ENCODE data around the gene OLFM3.

OLFM3 gene

GRCh38 chr1:101996825-101997465, at the start of gene OLFM3:
TSS of gene OLFM3 (minus strand) at chr1:101996926.
- Mint-ChIP-seq H3K27ac (no peak within 1 kb of the TSS), H3K4me1 (ENCODE audit: low read depth) (no peaks in the 10 kb centered on the region), H3K9me3 (no peaks in the 10 kb centered on the region)

GRCh38 chr1:102045752-102046151, 49.0 kb upstream of the OLFM3 start:
- Mint-ChIP-seq H3K4me3 (no peak overlapping the region), H3K4me1 (ENCODE audit: low read depth) (no peaks in the 10 kb centered on the region), H3K36me3 (ENCODE audit: low read depth) (no peaks in the 10 kb centered on the region), H3K27ac (no peak overlapping the region), H3K9me3 (no peaks in the 10 kb centered on the region), H3K27me3 (no peaks in the 10 kb centered on the region)

More at GRCh38 chr1:101996825-101997465, at the start of gene OLFM3:
- Mint-ChIP-seq H3K27me3 (peaks cover 23% of the 10 kb centered on the region), H3K4me3 (no peak within 1 kb of the TSS), H3K36me3 (ENCODE audit: low read depth) (no peaks in the 10 kb centered on the region)

- Mint-ChIP-seq H3K36me3 (ENCODE audit: low read depth) (no peaks in the 10 kb centered on the region), H3K4me3 (no peak overlapping the region), H3K27me3 (no peaks in the 10 kb centered on the region), H3K9me3 (peaks cover 5% of the 10 kb centered on the region), H3K27ac (no peak overlapping the region), H3K4me1 (ENCODE audit: low read depth) (no peaks in the 10 kb centered on the region)
These were observed 35.8 kb upstream of the OLFM3 start for GRCh38 chr1:102032534-102032933.

GRCh38 chr1:102019530-102019929, 22.8 kb upstream of the OLFM3 start:
- Mint-ChIP-seq H3K4me3 (no peak overlapping the region), H3K36me3 (ENCODE audit: low read depth) (no peaks in the 10 kb centered on the region), H3K27me3 (no peaks in the 10 kb centered on the region), H3K4me1 (ENCODE audit: low read depth) (no peaks in the 10 kb centered on the region), H3K9me3 (peaks cover 8% of the 10 kb centered on the region), H3K27ac (no peak overlapping the region)

- H3K27ac Mint-ChIP-seq = no peak overlapping the region
- no peaks in the 10 kb centered on the region for H3K27me3 Mint-ChIP-seq
- peaks cover 10% of the 10 kb centered on the region for H3K9me3 Mint-ChIP-seq
- no peak overlapping the region for H3K4me3 Mint-ChIP-seq
- H3K36me3 Mint-ChIP-seq (ENCODE audit: low read depth) = no peaks in the 10 kb centered on the region
- H3K4me1 Mint-ChIP-seq (ENCODE audit: low read depth) = no peaks in the 10 kb centered on the region
These were observed 19.0 kb upstream of the OLFM3 start for GRCh38 chr1:102015728-102016127.

GRCh38 chr1:102002057-102002456, 5.3 kb upstream of the OLFM3 start:
- Mint-ChIP-seq H3K36me3 (ENCODE audit: low read depth) (no peaks in the 10 kb centered on the region), H3K4me1 (ENCODE audit: low read depth) (no peaks in the 10 kb centered on the region), H3K4me3 (no peak overlapping the region)

GRCh38 chr1:101995984-101996745, 561 bp downstream of the OLFM3 start:
- Mint-ChIP-seq H3K27me3 (peaks cover 23% of the 10 kb centered on the region), H3K4me3 (no peak overlapping the region), H3K9me3 (no peaks in the 10 kb centered on the region)

More at GRCh38 chr1:102002057-102002456, 5.3 kb upstream of the OLFM3 start:
- no peak overlapping the region for H3K27ac Mint-ChIP-seq
- H3K9me3 Mint-ChIP-seq = peaks cover 4% of the 10 kb centered on the region
- peaks cover 5% of the 10 kb centered on the region for H3K27me3 Mint-ChIP-seq

GRCh38 chr1:101993710-101994109, 3.0 kb downstream of the OLFM3 start:
- Mint-ChIP-seq H3K27ac (no peak overlapping the region), H3K36me3 (ENCODE audit: low read depth) (no peaks in the 10 kb centered on the region), H3K27me3 (peaks cover 23% of the 10 kb centered on the region), H3K9me3 (no peaks in the 10 kb centered on the region), H3K4me1 (ENCODE audit: low read depth) (no peaks in the 10 kb centered on the region), H3K4me3 (no peak overlapping the region)

More at GRCh38 chr1:101995984-101996745, 561 bp downstream of the OLFM3 start:
- no peaks in the 10 kb centered on the region for H3K36me3 Mint-ChIP-seq (ENCODE audit: low read depth)
- H3K27ac Mint-ChIP-seq = no peak overlapping the region
- no peaks in the 10 kb centered on the region for H3K4me1 Mint-ChIP-seq (ENCODE audit: low read depth)

GRCh38 chr1:101992821-101993575, 3.7 kb downstream of the OLFM3 start:
- Mint-ChIP-seq H3K27me3 (peaks cover 23% of the 10 kb centered on the region), H3K4me1 (ENCODE audit: low read depth) (no peaks in the 10 kb centered on the region), H3K4me3 (no peak overlapping the region), H3K27ac (no peak overlapping the region), H3K9me3 (no peaks in the 10 kb centered on the region), H3K36me3 (ENCODE audit: low read depth) (no peaks in the 10 kb centered on the region)

- Mint-ChIP-seq H3K36me3 (ENCODE audit: low read depth) (no peaks in the 10 kb centered on the region), H3K9me3 (no peaks in the 10 kb centered on the region)
These were observed 15.8 kb downstream of the OLFM3 start for GRCh38 chr1:101980974-101981373.

GRCh38 chr1:101977266-101977665, 19.5 kb downstream of the OLFM3 start:
- Mint-ChIP-seq H3K9me3 (no peaks in the 10 kb centered on the region), H3K27ac (no peak overlapping the region), H3K4me1 (ENCODE audit: low read depth) (no peaks in the 10 kb centered on the region), H3K4me3 (no peak overlapping the region), H3K36me3 (ENCODE audit: low read depth) (no peaks in the 10 kb centered on the region), H3K27me3 (no peaks in the 10 kb centered on the region)

More at GRCh38 chr1:101980974-101981373, 15.8 kb downstream of the OLFM3 start:
- no peak overlapping the region for H3K27ac Mint-ChIP-seq
- no peaks in the 10 kb centered on the region for H3K4me1 Mint-ChIP-seq (ENCODE audit: low read depth)
- H3K27me3 Mint-ChIP-seq = no peaks in the 10 kb centered on the region
- H3K4me3 Mint-ChIP-seq = no peak overlapping the region

GRCh38 chr1:101976161-101976560, 20.6 kb downstream of the OLFM3 start:
- Mint-ChIP-seq H3K4me1 (ENCODE audit: low read depth) (no peaks in the 10 kb centered on the region), H3K4me3 (no peak overlapping the region), H3K36me3 (ENCODE audit: low read depth) (no peaks in the 10 kb centered on the region), H3K27me3 (no peaks in the 10 kb centered on the region), H3K27ac (no peak overlapping the region), H3K9me3 (no peaks in the 10 kb centered on the region)

GRCh38 chr1:101975371-101975770, 21.4 kb downstream of the OLFM3 start:
- Mint-ChIP-seq H3K4me1 (ENCODE audit: low read depth) (no peaks in the 10 kb centered on the region), H3K4me3 (no peak overlapping the region), H3K27ac (no peak overlapping the region), H3K9me3 (no peaks in the 10 kb centered on the region), H3K27me3 (no peaks in the 10 kb centered on the region), H3K36me3 (ENCODE audit: low read depth) (no peaks in the 10 kb centered on the region)

- no peak overlapping the region for H3K27ac Mint-ChIP-seq
- no peaks in the 10 kb centered on the region for H3K27me3 Mint-ChIP-seq
- H3K4me3 Mint-ChIP-seq = no peak overlapping the region
These were observed 22.0 kb downstream of the OLFM3 start for GRCh38 chr1:101974599-101975274.

More at GRCh38 chr1:101974599-101975274, 22.0 kb downstream of the OLFM3 start:
- no peaks in the 10 kb centered on the region for H3K9me3 Mint-ChIP-seq
- no peaks in the 10 kb centered on the region for H3K4me1 Mint-ChIP-seq (ENCODE audit: low read depth)
- H3K36me3 Mint-ChIP-seq (ENCODE audit: low read depth) = no peaks in the 10 kb centered on the region

All from stimulated activated naive CD8-positive, alpha-beta T cell treated with anti-CD3 and anti-CD28 coated beads, Interleukin-15, Interleukin-2, amounts not matched to agents 100 ng/mL and 50 ng/mL, for 24 hours (primary cell).